Skeletal muscle cell (primary cell): ENCODE results near the gene GPRC5B.

ENCODE experiments used
- DNase-seq: peaks from one replicate; pipeline ENCODE4 v3.0.0-alpha.2; 2010; ENCODE audit warnings: low read depth
- H3K4me3 ChIP-seq: 2 replicates; pipeline ENCODE4 v1.5.1; 2011; ENCODE audit warnings: low read depth, mild to moderate bottlenecking, control low read depth, low read length, moderate library complexity

GPRC5B gene

GRCh38 chr16:19874851-19875546 is 9.6 kb downstream of the GPRC5B start:
- H3K4me3 ChIP-seq: no peak overlapping the region
- no peak for DNase-seq

DNA sequence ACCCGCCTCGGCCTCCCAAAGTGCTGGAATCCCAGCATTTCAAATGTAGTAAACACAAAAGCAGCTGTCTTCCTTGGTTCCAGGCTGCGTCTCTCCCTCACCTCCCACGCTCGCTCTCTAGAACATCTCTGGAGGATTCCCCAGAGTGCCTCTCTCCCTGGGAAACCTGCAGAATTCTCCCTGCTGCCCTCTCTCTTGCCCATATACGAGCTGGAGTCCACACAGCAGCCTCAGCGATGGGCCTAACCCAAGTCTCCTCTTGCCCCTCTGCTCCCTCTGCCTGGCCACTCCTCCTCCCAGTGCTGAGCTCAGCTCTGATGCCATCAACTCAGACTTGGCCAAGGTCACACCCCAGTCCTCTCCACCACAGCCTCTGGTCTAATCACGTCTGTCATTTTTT is 10.6 kb downstream of the GPRC5B start:
- DNase-seq: no peak
- H3K4me3 ChIP-seq: no peak overlapping the region

DNA sequence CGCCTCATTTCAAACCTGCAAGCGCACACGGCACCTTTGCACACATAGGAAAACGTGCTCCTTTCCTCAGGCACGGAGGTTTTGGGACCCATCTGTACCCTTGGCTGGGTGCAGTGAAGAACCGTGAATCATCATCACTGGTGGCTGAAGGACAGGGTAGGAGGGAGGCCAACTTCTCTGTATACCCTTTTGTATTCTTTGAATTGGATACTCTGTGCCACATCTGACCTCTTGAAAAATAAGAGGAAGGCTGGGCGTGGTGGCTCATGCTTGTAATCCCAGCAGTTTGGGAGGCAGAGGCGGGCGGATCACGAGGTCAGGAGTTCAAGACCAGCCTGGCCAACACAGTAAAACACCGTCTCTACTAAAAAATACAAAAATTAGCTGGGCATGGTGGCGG is 11.7 kb downstream of the GPRC5B start:
- no peak for DNase-seq
- no peak overlapping the region for H3K4me3 ChIP-seq

DNA sequence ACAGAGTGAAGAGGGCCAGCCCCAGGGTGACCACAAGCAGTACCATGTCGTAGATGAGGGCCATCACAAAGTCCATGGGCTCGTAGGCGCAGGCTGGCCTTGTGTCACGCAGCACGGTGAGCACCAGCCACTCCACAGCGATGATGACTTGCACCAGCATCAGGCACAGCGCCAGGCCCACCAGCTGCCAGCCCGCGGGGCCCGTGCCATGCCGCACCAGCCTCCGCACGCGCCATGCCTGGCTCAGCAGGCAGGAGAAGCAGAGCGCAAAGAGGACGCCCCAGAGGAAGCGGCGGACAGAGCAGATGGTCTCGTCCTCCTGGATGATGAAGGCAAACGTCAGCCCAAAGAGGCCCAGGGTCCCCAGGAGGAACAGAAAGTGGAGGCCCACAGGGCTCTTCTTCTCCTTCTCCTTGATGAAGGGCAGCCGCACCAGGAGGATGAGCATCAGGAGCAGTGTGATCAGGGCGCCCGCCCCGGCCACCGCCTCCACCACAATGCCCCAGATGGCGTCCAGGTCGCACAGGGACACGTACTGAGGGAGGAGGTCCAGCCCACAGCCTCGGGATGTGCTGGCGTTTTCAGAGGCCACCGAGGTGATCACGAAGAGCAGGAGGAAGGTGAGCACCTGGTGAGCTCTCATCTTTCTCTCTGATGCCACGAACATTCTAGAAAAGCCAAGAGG is 12.3 kb downstream of the GPRC5B start:
- H3K4me3 ChIP-seq: no peak overlapping the region
- DNase-seq: no peak

- DNase-seq: no peak
- H3K4me3 ChIP-seq: no peak overlapping the region
These were observed 12.9 kb downstream of the GPRC5B start for GRCh38 chr16:19871721-19872120.

DNA sequence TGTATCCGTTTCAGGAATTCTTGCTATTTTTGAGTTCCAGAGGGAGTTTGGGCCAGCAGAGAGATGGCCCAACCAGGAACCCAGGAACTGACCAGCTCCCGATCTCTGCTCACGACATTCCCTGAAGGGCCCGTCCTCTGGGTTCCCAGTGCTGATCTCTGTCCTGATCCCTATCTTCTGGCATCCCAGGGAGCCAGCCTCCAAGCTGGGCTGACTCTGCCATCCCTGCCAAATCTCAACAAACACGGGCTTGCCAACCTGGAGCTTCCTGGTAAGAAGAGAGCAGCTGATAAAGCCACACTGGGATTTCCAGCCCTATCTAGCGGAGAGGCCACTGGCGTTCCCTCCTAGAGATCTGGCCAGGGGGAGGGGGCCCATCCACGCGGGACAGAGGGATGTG is 16.2 kb downstream of the GPRC5B start:
- no peak for DNase-seq
- no peak overlapping the region for H3K4me3 ChIP-seq

- no peak for DNase-seq
- H3K4me3 ChIP-seq: no peak overlapping the region
These were observed 20.1 kb downstream of the GPRC5B start for GRCh38 chr16:19864566-19864965.

GRCh38 chr16:19863990-19864389 is 20.7 kb downstream of the GPRC5B start:
- no peak overlapping the region for H3K4me3 ChIP-seq
- DNase-seq: no peak

- no peak for DNase-seq
- no peak overlapping the region for H3K4me3 ChIP-seq
These were observed 22.8 kb downstream of the GPRC5B start for GRCh38 chr16:19861811-19862327.

GRCh38 chr16:19861133-19861532 is 23.5 kb downstream of the GPRC5B start:
- no peak overlapping the region for H3K4me3 ChIP-seq
- DNase-seq: no peak

DNA sequence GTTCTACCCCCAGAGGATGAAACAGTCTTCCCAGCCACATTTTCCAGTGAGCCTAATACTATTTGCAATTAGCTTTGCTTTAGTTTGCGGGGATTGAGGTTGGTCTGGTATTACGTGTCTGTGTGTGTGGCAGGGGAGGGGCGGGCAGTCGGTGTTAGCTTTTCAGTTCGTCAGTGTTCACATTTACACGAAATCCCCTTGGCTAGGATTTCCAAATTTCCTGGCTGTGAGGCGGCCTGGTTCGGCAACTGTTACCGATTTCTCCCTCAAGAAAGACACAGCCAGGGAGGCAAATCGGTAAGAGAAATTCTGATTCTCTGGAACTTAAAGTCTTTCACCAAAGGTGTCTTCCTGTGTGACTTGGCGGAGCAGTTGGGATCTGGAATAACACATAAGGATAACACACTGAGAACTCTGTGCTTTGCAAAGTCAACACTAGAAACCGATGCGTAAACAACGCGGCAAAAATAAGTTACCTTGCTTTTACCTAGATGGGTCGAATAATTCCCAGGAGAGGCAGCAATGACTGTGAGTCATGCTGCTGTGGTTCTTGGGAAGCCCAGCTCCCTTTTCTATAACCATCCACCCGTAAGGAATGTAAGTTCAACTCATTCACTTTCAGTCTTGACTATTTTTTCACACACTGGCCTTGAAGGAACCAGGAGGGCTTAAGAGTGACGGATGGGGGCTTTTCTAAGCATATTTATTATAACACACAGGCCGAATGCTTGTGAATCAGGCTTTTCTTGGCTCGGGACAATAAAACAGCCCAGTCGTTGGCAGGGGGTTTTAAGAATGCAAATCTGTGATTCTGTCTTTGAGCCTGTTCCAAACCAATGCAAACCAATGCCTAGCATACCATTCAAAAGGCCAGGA is 24.2 kb downstream of the GPRC5B start:
- no peak overlapping the region for H3K4me3 ChIP-seq
- DNase-seq: peak; percentile 41

DNA sequence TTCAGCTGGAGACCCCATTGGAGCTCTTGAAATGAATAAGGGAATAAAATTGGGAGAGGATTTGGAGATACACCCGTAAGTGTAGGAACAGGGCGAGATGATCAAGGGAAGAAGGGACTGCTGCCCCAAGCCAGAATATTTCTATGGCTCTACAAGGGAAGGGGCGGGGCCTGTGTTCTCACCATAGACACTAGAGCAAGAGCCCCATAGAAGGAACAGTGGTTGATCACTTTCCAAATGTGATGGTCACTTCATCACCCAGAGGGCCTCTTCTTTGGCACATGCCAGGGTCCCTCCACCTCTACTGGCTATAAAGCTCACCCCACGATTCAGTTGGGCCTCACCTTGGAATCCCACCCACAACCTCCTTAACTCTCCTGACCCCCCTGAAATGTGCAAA is 25.0 kb downstream of the GPRC5B start:
- H3K4me3 ChIP-seq: no peak overlapping the region
- no peak for DNase-seq

DNA sequence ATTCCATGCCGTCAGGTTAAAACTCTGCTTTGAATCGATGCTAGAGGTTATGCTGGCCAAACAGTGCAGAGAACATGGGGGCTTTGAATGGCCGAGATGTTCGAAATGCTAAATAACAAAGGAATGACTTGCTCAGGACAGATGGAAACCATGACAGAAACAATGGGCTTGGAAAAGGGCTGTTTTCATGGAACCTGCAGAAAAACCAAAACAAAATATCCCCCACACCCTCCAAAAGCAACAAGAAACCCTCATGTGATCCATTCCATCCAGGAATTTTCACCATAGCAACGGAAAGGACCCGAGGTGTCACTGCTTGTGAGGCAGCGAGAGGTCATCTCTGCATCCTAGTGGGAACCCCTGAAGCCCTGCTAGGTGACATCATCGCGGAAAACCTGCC is 25.5 kb downstream of the GPRC5B start:
- DNase-seq: no peak
- no peak overlapping the region for H3K4me3 ChIP-seq

DNA sequence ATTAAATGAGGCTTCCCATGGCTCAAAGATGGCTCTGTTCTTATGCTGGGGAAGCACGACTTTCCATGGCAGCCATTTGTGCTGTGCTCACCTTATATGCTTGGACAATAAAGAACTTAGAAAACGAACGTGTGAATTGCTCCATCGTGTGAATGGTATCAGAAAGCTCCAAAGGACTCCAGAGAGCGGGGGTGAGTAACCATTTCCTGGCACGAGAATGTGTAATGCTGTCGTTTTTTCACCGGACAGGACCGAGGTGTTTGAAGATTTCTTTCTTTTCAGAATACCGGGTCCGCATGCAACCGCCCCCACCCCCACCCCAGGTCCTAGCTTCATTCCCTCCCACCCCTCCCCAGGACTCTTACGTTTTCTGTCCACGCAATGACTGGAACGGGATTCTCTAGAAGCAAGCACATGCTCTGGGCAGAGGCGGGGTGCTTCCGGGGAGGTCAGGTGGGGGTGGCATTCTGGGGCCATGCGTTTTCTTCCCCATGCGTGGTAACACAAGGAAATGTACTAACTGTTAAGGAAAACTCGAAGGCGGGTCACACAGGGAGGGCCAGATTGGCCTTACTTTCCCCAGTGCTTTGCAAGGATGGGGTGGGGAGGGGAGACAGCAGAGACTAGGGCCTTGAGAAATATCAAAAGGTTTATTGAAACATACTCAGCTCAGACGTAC is 26.2 kb downstream of the GPRC5B start:
- DNase-seq: no peak
- H3K4me3 ChIP-seq: no peak overlapping the region

- no peak for DNase-seq
- H3K4me3 ChIP-seq: no peak overlapping the region
These were observed 26.9 kb downstream of the GPRC5B start for GRCh38 chr16:19857593-19858339.

- no peak overlapping the region for H3K4me3 ChIP-seq
- DNase-seq: no peak
These were observed 28.5 kb downstream of the GPRC5B start for GRCh38 chr16:19856120-19856519.

GRCh38 chr16:19854543-19854876 is 30.1 kb downstream of the GPRC5B start:
- no peak overlapping the region for H3K4me3 ChIP-seq
- no peak for DNase-seq

GRCh38 chr16:19853742-19854542 is 30.7 kb downstream of the GPRC5B start:
- DNase-seq: no peak
- H3K4me3 ChIP-seq: no peak overlapping the region
